ENCODE data around the gene UNK. TPM values are rescaled to one million over a fixed set of nuclear protein-coding genes. Genes with fewer than 3 reads are reported as not detected.

UNK gene
- total and polyA plus RNA-seq, 2 of the 13 experiments (the other 11 are each of a cell fraction or from before 2014, with no cell fraction given), result 31.6 to 33.0 TPM

DNA sequence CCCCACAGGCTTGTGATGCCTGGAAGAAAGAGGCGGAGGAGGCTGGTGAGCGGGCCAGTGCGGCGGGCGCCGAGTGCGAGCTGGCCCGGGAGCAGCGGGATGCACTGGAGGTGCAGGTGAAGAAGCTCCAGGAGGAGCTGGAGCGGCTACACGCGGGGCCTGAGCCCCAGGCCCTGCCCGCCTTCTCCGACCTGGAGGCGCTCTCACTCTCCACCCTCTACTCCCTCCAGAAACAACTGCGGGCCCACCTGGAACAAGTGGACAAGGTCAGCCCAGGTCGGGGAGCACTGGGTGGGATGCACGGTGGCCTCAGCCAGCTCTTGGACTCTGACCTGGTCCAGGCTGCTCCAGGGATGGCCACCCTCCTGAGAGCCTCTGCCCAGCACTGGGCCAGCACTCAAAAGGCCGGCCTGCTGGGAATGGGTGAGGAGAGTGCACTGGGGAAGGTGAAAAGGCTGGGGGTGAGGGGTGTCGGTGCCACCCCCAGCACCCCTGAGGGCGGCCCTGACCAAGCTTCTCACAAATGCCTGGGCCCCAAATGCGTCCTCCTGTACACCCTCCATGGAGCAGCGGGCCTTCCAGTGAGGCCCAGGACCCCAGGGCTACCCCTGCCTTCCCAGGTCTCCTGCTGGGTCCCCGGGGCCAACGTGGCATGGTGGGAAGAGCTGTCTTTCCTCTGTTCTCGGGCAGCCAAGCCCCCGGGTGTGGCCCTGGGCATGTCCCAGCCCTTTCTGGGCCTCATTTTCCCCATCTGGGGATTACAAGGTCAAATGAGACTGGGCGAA is 38.8 kb downstream of the UNK start (continued):
- no peak for TF ChIP-seq HINFP (CRISPR knock-in tag; IDR thresholded peaks at IDR 0.05; ENCODE audit: low read depth)
- TF ChIP-seq HNF4A (CRISPR knock-in tag; IDR thresholded peaks at IDR 0.05), result peak; percentile 19; the same call in 1 of the 2 replicates
- peak; percentile 43 for TF ChIP-seq RBFOX2 (IDR thresholded peaks at IDR 0.05; ENCODE audit: low read depth, low read length)
- TF ChIP-seq ATRX (CRISPR knock-in tag; IDR thresholded peaks at IDR 0.05; ENCODE audit: borderline replicate concordance), result no peak
- TF ChIP-seq ZBTB33 (CRISPR knock-in tag; IDR thresholded peaks at IDR 0.05), result 0 out of 2 replicates have a peak, but pooled peaks have one; percentile 18
- TF ChIP-seq, protein P1, sequence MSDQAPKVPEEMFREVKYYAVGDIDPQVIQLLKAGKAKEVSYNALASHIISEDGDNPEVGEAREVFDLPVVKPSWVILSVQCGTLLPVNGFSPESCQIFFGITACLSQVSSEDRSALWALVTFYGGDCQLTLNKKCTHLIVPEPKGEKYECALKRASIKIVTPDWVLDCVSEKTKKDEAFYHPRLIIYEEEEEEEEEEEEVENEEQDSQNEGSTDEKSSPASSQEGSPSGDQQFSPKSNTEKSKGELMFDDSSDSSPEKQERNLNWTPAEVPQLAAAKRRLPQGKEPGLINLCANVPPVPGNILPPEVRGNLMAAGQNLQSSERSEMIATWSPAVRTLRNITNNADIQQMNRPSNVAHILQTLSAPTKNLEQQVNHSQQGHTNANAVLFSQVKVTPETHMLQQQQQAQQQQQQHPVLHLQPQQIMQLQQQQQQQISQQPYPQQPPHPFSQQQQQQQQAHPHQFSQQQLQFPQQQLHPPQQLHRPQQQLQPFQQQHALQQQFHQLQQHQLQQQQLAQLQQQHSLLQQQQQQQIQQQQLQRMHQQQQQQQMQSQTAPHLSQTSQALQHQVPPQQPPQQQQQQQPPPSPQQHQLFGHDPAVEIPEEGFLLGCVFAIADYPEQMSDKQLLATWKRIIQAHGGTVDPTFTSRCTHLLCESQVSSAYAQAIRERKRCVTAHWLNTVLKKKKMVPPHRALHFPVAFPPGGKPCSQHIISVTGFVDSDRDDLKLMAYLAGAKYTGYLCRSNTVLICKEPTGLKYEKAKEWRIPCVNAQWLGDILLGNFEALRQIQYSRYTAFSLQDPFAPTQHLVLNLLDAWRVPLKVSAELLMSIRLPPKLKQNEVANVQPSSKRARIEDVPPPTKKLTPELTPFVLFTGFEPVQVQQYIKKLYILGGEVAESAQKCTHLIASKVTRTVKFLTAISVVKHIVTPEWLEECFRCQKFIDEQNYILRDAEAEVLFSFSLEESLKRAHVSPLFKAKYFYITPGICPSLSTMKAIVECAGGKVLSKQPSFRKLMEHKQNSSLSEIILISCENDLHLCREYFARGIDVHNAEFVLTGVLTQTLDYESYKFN (CRISPR knock-in tag; conservative IDR thresholded peaks at IDR 0.05), result no peak
- TF ChIP-seq ZNF263 (CRISPR knock-in tag; IDR thresholded peaks at IDR 0.05), result peak; percentile 76
- TF ChIP-seq, protein P2, sequence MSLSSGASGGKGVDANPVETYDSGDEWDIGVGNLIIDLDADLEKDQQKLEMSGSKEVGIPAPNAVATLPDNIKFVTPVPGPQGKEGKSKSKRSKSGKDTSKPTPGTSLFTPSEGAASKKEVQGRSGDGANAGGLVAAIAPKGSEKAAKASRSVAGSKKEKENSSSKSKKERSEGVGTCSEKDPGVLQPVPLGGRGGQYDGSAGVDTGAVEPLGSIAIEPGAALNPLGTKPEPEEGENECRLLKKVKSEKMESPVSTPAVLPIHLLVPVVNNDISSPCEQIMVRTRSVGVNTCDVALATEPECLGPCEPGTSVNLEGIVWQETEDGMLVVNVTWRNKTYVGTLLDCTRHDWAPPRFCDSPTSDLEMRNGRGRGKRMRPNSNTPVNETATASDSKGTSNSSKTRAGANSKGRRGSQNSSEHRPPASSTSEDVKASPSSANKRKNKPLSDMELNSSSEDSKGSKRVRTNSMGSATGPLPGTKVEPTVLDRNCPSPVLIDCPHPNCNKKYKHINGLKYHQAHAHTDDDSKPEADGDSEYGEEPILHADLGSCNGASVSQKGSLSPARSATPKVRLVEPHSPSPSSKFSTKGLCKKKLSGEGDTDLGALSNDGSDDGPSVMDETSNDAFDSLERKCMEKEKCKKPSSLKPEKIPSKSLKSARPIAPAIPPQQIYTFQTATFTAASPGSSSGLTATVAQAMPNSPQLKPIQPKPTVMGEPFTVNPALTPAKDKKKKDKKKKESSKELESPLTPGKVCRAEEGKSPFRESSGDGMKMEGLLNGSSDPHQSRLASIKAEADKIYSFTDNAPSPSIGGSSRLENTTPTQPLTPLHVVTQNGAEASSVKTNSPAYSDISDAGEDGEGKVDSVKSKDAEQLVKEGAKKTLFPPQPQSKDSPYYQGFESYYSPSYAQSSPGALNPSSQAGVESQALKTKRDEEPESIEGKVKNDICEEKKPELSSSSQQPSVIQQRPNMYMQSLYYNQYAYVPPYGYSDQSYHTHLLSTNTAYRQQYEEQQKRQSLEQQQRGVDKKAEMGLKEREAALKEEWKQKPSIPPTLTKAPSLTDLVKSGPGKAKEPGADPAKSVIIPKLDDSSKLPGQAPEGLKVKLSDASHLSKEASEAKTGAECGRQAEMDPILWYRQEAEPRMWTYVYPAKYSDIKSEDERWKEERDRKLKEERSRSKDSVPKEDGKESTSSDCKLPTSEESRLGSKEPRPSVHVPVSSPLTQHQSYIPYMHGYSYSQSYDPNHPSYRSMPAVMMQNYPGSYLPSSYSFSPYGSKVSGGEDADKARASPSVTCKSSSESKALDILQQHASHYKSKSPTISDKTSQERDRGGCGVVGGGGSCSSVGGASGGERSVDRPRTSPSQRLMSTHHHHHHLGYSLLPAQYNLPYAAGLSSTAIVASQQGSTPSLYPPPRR (CRISPR knock-in tag; IDR thresholded peaks at IDR 0.05; ENCODE audit: borderline replicate concordance), result no peak
- TF ChIP-seq TAF15 (IDR thresholded peaks at IDR 0.05; ENCODE audit: low read depth, low read length, poor library complexity, severe bottlenecking), result peak; percentile 23
- peak; percentile 18; the same call in 1 of the 2 replicates for TF ChIP-seq ZNF768 (CRISPR knock-in tag; IDR thresholded peaks at IDR 0.05)
- TF ChIP-seq ZNF782 (CRISPR knock-in tag; IDR thresholded peaks at IDR 0.05; ENCODE audit: borderline replicate concordance), result no peak
- no peak for TF ChIP-seq MZF1 (CRISPR knock-in tag; IDR thresholded peaks at IDR 0.05; ENCODE audit: borderline replicate concordance)
- TF ChIP-seq ZSCAN29 (CRISPR knock-in tag; conservative IDR thresholded peaks at IDR 0.05), result no peak
- TF ChIP-seq NKX3-1 (CRISPR knock-in tag; IDR thresholded peaks at IDR 0.05), result no peak
- TF ChIP-seq GATA4 (IDR thresholded peaks at IDR 0.05; ENCODE audit: borderline replicate concordance, low read depth), result no peak

Data from HepG2 (cell line).